Ishikawa (cell line): ENCODE results near the gene CDK6.

ENCODE experiments used
- CEBPB ChIP-seq: IDR thresholded peaks from 2 replicates; pipeline ENCODE4 v1.6.1; 2012
- CREB1 ChIP-seq: IDR thresholded peaks from 2 replicates; pipeline ENCODE4 v1.6.1; 2012; ENCODE audit warnings: low read depth
- EGR1 ChIP-seq: IDR thresholded peaks from 2 replicates; pipeline ENCODE4 v1.6.1; 2012
- EP300 ChIP-seq: IDR thresholded peaks from 2 replicates; pipeline ENCODE4 v1.6.1; 2012; ENCODE audit warnings: borderline replicate concordance
- FOXM1 ChIP-seq: IDR thresholded peaks from 2 replicates; pipeline ENCODE4 v1.6.1; 2012; ENCODE audit warnings: low read depth, borderline replicate concordance
- MAX ChIP-seq: IDR thresholded peaks from 2 replicates; pipeline ENCODE4 v1.6.1; 2012
- NFIC ChIP-seq: IDR thresholded peaks from 2 replicates; pipeline ENCODE4 v1.6.1; 2012
- RAD21 ChIP-seq: IDR thresholded peaks from 2 replicates; pipeline ENCODE4 v1.6.1; 2012; ENCODE audit warnings: low read depth
- REST ChIP-seq: IDR thresholded peaks from 2 replicates; pipeline ENCODE4 v1.6.1; 2012; ENCODE audit warnings: low read depth, mild to moderate bottlenecking
- TAF1 ChIP-seq: IDR thresholded peaks from 2 replicates; pipeline ENCODE4 v1.6.1; 2012; ENCODE audit warnings: low read depth, mild to moderate bottlenecking
- TCF12 ChIP-seq: IDR thresholded peaks from 2 replicates; pipeline ENCODE4 v1.6.1; 2012; ENCODE audit warnings: low read depth
- USF1 ChIP-seq: IDR thresholded peaks from 2 replicates; pipeline ENCODE4 v1.6.1; 2012
- YY1 ChIP-seq: IDR thresholded peaks from 2 replicates; pipeline ENCODE4 v1.6.1; 2012; ENCODE audit warnings: low read depth
- ZBTB7A ChIP-seq: IDR thresholded peaks from 2 replicates; pipeline ENCODE4 v1.6.1; 2012; ENCODE audit warnings: low read depth

- no peak for TF ChIP-seq RAD21
- no peak for TF ChIP-seq FOXM1
- no peak for TF ChIP-seq CREB1
- TF ChIP-seq TAF1: no peak
- TF ChIP-seq REST: no peak
- TF ChIP-seq MAX: no peak
- no peak for TF ChIP-seq CEBPB
- no peak for TF ChIP-seq TCF12
- TF ChIP-seq ZBTB7A: no peak
- no peak for TF ChIP-seq USF1
- TF ChIP-seq YY1: no peak
- no peak for TF ChIP-seq EGR1
- TF ChIP-seq EP300: no peak
- no peak for TF ChIP-seq NFIC
These were observed 2.6 kb upstream of the CDK6 start for GRCh38 chr7:92838934-92839333.
